Measurements from ENCODE around the gene EIF5.

Gene EIF5

DNA sequence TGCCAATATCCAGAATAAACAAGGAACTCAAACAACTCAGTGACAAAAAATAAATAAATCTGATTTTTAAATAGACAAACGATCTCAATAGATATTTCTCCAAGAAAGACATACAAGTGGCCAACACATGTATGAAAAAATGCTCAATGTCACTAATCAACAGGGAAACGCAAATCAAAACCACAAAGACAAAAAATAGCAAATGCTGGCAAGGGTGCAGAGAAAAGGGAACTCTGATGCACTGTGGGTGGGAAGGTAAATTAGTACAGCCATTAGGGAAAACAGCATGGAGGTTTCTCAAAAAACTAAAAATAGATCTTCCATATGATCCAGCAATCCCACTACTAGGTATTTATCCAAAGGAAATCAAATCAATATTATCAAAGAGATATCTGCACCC, 3.5 kb upstream of the EIF5 start:
- TF ChIP-seq, protein P1, sequence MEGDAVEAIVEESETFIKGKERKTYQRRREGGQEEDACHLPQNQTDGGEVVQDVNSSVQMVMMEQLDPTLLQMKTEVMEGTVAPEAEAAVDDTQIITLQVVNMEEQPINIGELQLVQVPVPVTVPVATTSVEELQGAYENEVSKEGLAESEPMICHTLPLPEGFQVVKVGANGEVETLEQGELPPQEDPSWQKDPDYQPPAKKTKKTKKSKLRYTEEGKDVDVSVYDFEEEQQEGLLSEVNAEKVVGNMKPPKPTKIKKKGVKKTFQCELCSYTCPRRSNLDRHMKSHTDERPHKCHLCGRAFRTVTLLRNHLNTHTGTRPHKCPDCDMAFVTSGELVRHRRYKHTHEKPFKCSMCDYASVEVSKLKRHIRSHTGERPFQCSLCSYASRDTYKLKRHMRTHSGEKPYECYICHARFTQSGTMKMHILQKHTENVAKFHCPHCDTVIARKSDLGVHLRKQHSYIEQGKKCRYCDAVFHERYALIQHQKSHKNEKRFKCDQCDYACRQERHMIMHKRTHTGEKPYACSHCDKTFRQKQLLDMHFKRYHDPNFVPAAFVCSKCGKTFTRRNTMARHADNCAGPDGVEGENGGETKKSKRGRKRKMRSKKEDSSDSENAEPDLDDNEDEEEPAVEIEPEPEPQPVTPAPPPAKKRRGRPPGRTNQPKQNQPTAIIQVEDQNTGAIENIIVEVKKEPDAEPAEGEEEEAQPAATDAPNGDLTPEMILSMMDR (IDR thresholded peaks at IDR 0.05), result no peak
- no peak for TF ChIP-seq ZFX (IDR thresholded peaks at IDR 0.05; ENCODE audit: borderline replicate concordance)
- H3K27ac ChIP-seq, result no peak overlapping the region

DNA sequence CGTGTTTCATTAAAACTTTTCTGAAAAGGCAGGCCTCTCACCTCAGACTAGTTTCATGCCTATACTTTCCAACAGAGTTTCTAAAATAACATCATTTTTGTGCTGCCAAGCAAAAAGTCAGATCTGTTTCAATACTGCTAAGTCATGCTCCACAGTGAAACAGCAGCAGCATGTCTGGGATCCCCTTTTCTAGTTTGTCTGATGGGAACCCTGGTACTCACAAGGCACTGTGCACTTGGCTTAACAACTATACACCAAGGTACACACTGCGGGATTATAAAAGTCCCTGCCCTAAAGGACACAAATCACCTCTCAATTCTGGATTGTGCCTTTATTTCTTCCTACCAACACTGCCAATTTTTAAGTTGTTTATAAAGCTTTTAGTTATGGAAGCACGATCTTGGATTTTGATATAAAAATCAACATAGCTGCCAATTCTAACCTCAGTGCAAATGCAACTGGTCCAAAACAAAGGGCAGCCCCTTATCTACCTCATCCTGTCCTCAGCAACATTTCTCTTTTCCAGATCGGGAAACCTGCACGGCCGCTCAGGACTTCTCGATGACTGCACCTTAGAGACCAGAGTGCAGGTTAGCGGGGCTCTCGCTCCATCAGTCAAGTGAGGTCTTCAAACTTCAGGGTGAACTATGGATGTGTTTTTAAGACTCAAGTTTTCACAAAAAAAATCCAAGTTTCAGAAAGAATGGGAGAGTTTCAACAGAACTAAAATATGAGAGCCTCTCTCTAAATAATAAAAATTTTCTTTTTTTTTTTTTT, 1.7 kb upstream of the EIF5 start:
- peak overlapping the region; percentile 95 for H3K27ac ChIP-seq

DNA sequence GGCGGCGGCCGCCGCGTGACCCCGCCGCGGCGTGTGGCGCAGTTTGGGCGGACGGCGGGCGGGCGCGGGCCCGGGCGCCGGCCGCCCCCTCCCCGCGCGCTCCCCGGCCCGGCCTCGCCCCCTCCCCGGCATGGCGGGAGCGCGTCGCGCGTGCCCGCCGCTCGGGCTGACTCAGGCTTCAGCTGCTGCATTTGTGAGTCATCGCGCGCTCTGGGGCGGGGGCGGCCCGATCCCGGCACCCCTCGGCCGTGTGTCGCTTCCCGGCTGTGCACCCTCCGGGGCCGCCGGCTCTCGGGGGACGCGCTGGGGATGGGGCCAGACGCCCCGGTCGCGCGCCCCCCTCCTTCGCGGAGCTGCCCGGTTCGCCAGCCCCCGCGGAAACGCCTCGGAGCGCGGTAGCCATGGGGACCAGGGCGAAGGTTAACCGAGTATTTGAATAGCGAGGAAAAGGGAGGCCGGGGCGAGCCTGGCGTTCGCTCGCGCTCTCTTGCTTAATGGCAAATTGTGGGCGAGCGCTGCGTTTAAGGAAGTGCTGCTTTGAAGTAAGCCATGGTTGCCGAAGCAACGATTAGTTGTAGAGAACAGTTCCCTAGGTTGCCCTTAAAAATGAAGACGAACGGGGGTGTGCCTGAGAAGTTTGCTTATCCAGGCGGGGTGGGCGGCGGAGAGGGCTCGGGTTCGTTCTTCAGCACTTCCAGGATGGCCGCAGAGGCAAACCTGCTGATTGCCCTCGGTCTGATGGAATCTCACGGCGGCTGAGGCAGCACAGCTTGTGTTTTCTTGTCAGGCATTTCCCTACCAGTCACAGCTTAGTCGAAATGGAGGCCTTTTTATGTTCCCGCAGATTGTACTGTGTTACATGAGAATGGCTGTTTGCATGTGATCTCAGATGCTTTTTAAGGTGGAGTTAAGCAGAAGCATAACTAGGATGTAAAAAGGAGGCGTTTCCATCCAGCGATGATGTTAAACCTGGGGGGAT, 896 bp downstream of the EIF5 start:
- H3K27ac ChIP-seq, result peak overlapping the region; percentile 95
- no peak for TF ChIP-seq ZFX (IDR thresholded peaks at IDR 0.05; ENCODE audit: borderline replicate concordance)
- TF ChIP-seq, protein P1 (IDR thresholded peaks at IDR 0.05), result no peak

More for the DNA sequence above, 1.7 kb upstream of the EIF5 start:
- no peak for TF ChIP-seq ZFX (IDR thresholded peaks at IDR 0.05; ENCODE audit: borderline replicate concordance)
- TF ChIP-seq, protein P1 (IDR thresholded peaks at IDR 0.05), result no peak

- no peak for TF ChIP-seq ZFX (IDR thresholded peaks at IDR 0.05; ENCODE audit: borderline replicate concordance)
- TF ChIP-seq, protein P1 (IDR thresholded peaks at IDR 0.05), result no peak
- H3K27ac ChIP-seq, result peak overlapping the region; percentile 95; the same call in 1 of the 2 replicates
These were observed 2.2 kb downstream of the EIF5 start for GRCh38 chr14:103336191-103336590.

DNA sequence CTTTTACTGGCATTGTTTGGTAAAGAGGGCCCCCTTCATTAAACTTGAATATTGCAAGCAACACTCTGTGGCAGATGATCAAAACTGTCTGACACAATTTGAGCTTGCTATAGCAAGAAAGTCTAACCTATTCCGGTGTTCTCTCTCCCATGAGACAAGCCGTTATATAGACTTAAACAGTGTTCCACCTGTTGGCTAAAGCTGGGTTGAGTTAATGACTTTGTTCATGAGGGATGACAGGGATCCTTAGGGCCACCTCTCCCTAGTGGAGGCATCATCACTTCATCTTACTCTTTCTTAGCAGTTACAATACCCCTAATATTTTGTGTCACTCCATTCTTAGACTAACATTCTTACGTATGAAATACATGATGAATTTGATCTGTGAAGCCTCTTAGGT, 3.8 kb downstream of the EIF5 start:
- H3K27ac ChIP-seq, result no peak overlapping the region
- no peak for TF ChIP-seq ZFX (IDR thresholded peaks at IDR 0.05; ENCODE audit: borderline replicate concordance)
- TF ChIP-seq, protein P1 (IDR thresholded peaks at IDR 0.05), result no peak

GRCh38 chr14:103339561-103339960, 5.5 kb downstream of the EIF5 start:
- H3K27ac ChIP-seq, result no peak overlapping the region
- TF ChIP-seq, protein P1 (IDR thresholded peaks at IDR 0.05), result no peak
- TF ChIP-seq ZFX (IDR thresholded peaks at IDR 0.05; ENCODE audit: borderline replicate concordance), result no peak
